ENCODE data around the gene SLC25A38.

- TF ChIP-seq CTCF (IDR thresholded peaks at IDR 0.05), result no peak
- no peak for TF ChIP-seq POLR2A (IDR thresholded peaks at IDR 0.05)
These were observed 36.2 kb upstream of the SLC25A38 start for GRCh38 chr3:39346785-39347585.

All from vagina (tissue), 2 donors.